K562 (cell line): Measurements from ENCODE around the gene GFRA1.

ENCODE experiments used
- CBX1 ChIP-seq: sonication (generic); IDR thresholded peaks from 2 replicates; pipeline ENCODE4 v1.6.1; 2016; ENCODE audit warnings: antibody characterized with exemption, low read depth, mild to moderate bottlenecking
- CBX3 ChIP-seq, 2 experiments: IDR thresholded peaks; 1 replicate in 1 of 2; 2 replicates in 1 of 2; pipeline ENCODE4 v1.6.1; 2012; ENCODE audit warnings: inconsistent platforms in 2 of 2, low read length in 2 of 2, borderline replicate concordance in 1 of 2, control low read depth in 1 of 2
- SMAD4 ChIP-seq: fragments of 250-450 bp; sonication (Bioruptor Pico); conservative IDR thresholded peaks from 2 replicates; pipeline ENCODE4 v1.8.0; 2021; ENCODE audit warnings: inconsistent platforms, mild to moderate bottlenecking, moderate library complexity
- TF ChIP-seq, protein P1 (sequence below): fragments of 450-650 bp; IDR thresholded peaks from 2 replicates; pipeline ENCODE4 v1.6.1; 2017; ENCODE audit warnings: mild to moderate bottlenecking, moderate library complexity
- TF ChIP-seq, protein P2 (sequence below), 2 experiments: fragments of 450-650 bp in 1 of 2; IDR thresholded peaks; 2 replicates each; pipeline ENCODE4 v1.6.1; 2011 to 2017; ENCODE audit warnings: low read depth in 2 of 2, antibody characterized with exemption in 1 of 2, borderline replicate concordance in 1 of 2, low read length in 1 of 2, mild to moderate bottlenecking in 1 of 2, mixed read lengths in 1 of 2; ENCODE audit not compliant: control insufficient read depth in 1 of 2

DNA sequence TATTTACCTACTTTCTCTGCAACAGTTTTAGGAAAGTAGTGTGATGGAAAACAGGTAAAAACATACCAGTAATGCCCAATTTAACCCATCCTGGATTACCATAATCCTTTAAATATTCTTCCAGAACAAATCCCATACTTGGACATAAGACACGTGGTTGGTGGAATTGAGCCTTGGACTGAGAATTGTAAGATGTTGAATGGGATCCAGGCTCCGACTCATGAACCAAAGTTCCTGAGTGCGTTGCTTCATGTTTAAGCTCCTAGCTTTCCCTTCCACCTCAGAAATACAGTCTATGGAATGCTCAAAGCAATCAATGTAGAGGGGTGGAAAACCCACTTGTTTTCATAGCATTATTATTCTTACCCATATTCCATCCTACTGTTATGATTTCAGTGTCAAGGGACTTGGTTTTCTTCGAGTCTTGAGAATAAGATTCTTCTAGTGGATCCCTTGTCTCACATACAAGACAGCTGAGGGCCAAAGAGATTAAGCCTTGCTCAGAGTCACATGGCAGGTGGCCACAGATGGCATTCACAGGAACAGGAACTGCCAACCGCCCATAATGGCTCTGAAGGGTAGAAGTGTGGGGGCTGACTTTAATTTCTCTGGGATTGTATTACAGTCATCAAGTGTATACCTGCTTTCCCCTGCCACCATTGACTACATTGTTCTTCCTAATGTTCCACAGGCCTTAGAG is 171.2 kb downstream of the GFRA1 start:
- TF ChIP-seq CBX1 (no peak), CBX3 (IDR thresholded peaks at IDR 0.05; ENCODE audit: borderline replicate concordance in 1 of 2, low read length in 2 of 2) (no peak), SMAD4 (CRISPR knock-in tag) (no peak)
- TF ChIP-seq, protein P1, sequence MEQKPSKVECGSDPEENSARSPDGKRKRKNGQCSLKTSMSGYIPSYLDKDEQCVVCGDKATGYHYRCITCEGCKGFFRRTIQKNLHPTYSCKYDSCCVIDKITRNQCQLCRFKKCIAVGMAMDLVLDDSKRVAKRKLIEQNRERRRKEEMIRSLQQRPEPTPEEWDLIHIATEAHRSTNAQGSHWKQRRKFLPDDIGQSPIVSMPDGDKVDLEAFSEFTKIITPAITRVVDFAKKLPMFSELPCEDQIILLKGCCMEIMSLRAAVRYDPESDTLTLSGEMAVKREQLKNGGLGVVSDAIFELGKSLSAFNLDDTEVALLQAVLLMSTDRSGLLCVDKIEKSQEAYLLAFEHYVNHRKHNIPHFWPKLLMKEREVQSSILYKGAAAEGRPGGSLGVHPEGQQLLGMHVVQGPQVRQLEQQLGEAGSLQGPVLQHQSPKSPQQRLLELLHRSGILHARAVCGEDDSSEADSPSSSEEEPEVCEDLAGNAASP, result no peak
- TF ChIP-seq, protein P2, sequence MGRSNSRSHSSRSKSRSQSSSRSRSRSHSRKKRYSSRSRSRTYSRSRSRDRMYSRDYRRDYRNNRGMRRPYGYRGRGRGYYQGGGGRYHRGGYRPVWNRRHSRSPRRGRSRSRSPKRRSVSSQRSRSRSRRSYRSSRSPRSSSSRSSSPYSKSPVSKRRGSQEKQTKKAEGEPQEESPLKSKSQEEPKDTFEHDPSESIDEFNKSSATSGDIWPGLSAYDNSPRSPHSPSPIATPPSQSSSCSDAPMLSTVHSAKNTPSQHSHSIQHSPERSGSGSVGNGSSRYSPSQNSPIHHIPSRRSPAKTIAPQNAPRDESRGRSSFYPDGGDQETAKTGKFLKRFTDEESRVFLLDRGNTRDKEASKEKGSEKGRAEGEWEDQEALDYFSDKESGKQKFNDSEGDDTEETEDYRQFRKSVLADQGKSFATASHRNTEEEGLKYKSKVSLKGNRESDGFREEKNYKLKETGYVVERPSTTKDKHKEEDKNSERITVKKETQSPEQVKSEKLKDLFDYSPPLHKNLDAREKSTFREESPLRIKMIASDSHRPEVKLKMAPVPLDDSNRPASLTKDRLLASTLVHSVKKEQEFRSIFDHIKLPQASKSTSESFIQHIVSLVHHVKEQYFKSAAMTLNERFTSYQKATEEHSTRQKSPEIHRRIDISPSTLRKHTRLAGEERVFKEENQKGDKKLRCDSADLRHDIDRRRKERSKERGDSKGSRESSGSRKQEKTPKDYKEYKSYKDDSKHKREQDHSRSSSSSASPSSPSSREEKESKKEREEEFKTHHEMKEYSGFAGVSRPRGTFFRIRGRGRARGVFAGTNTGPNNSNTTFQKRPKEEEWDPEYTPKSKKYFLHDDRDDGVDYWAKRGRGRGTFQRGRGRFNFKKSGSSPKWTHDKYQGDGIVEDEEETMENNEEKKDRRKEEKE (IDR thresholded peaks at IDR 0.05; ENCODE audit: borderline replicate concordance in 1 of 2, control insufficient read depth in 1 of 2, low read depth in 2 of 2, low read length in 1 of 2), result no peak
